Ascending aorta (tissue), 2 donors: ENCODE measurements around the gene CACNA1B. TPM values are rescaled to one million over a fixed set of nuclear protein-coding genes. Genes with fewer than 3 reads are reported as not detected.

Experiments
- DNase-seq, 2 donors: peaks; one replicate each; pipeline ENCODE4 v3.0.0-alpha.2; 2019; ENCODE audit warnings: low spot score in 2 of 2
- H3K27ac ChIP-seq, 2 donors: fragments of 200-600 bp; sonication (generic); one replicate each; pipeline ENCODE4 v1.5.1; 2016 to 2017; ENCODE audit warnings: mild to moderate bottlenecking in 1 of 2
- H3K27me3 ChIP-seq: fragments of 200-600 bp; sonication (generic); one replicate; pipeline ENCODE4 v1.5.1; 2017
- H3K36me3 ChIP-seq, 2 donors: fragments of 200-600 bp; sonication (generic); one replicate each; pipeline ENCODE4 v1.5.1; 2016
- H3K4me1 ChIP-seq, 2 donors: fragments of 200-600 bp; sonication (generic); one replicate each; pipeline ENCODE4 v1.5.1; 2016 to 2017; ENCODE audit warnings: mild to moderate bottlenecking in 1 of 2
- H3K4me3 ChIP-seq, 2 donors: fragments of 200-600 bp; sonication (generic); one replicate each; pipeline ENCODE4 v1.5.1; 2016 to 2017; ENCODE audit warnings: mild to moderate bottlenecking in 1 of 2
- H3K9me3 ChIP-seq, 2 donors: fragments of 200-600 bp; sonication (generic); one replicate each; pipeline ENCODE4 v1.5.1; 2016
- intact Hi-C: fragments of 100-400 bp; cut with DNase I; formaldehyde crosslinking; loops from one replicate; pipeline ENCODE4 v1.15.1; 2023
- total RNA-seq: library from RNA; depleted of rRNA; stranded (reverse); fragments of >200 nt; gene quantifications from one replicate; pipeline ENCODE4 v1.1.0, GENCODE V29; 2016
- TF ChIP-seq, protein P1 (sequence below), 3 experiments: fragments of 200-600 bp in 2 of 3; fragments of 450-650 bp in 1 of 3; sonication (generic) in 2 of 3; IDR thresholded peaks; one replicate each; pipeline ENCODE4 v1.5.1; 2016 to 2019; ENCODE audit warnings: antibody characterized with exemption in 3 of 3, mild to moderate bottlenecking in 1 of 3, moderate library complexity in 1 of 3

CACNA1B gene
- total RNA-seq, 1 donor from 2014 or later: not detected

GRCh38 chr9:137989156-137989555, 111.6 kb downstream of the CACNA1B start:
- no peak overlapping the region for H3K27ac ChIP-seq
- H3K9me3 ChIP-seq: no peaks in the 10 kb centered on the region
- no peaks in the 10 kb centered on the region for H3K36me3 ChIP-seq
- intact Hi-C loops: no loop called here
- H3K27me3 ChIP-seq: no peaks in the 10 kb centered on the region
- no peaks in the 10 kb centered on the region for H3K4me1 ChIP-seq
- DNase-seq: no peak
- TF ChIP-seq, protein P1, sequence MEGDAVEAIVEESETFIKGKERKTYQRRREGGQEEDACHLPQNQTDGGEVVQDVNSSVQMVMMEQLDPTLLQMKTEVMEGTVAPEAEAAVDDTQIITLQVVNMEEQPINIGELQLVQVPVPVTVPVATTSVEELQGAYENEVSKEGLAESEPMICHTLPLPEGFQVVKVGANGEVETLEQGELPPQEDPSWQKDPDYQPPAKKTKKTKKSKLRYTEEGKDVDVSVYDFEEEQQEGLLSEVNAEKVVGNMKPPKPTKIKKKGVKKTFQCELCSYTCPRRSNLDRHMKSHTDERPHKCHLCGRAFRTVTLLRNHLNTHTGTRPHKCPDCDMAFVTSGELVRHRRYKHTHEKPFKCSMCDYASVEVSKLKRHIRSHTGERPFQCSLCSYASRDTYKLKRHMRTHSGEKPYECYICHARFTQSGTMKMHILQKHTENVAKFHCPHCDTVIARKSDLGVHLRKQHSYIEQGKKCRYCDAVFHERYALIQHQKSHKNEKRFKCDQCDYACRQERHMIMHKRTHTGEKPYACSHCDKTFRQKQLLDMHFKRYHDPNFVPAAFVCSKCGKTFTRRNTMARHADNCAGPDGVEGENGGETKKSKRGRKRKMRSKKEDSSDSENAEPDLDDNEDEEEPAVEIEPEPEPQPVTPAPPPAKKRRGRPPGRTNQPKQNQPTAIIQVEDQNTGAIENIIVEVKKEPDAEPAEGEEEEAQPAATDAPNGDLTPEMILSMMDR (IDR thresholded peaks at IDR 0.05): no peak
- H3K4me3 ChIP-seq: no peak overlapping the region

GRCh38 chr9:137989999-137990715, 112.6 kb downstream of the CACNA1B start:
- Histone ChIP-seq H3K27me3 (no peaks in the 10 kb centered on the region), H3K9me3 (no peaks in the 10 kb centered on the region), H3K36me3 (no peaks in the 10 kb centered on the region), H3K4me1 (no peaks in the 10 kb centered on the region), H3K27ac (no peak overlapping the region), H3K4me3 (no peak overlapping the region)
- TF ChIP-seq, protein P1 (IDR thresholded peaks at IDR 0.05): no peak
- peak in 1 of 2 donors; percentile 28 for DNase-seq
- intact Hi-C loops: no loop called here

DNA sequence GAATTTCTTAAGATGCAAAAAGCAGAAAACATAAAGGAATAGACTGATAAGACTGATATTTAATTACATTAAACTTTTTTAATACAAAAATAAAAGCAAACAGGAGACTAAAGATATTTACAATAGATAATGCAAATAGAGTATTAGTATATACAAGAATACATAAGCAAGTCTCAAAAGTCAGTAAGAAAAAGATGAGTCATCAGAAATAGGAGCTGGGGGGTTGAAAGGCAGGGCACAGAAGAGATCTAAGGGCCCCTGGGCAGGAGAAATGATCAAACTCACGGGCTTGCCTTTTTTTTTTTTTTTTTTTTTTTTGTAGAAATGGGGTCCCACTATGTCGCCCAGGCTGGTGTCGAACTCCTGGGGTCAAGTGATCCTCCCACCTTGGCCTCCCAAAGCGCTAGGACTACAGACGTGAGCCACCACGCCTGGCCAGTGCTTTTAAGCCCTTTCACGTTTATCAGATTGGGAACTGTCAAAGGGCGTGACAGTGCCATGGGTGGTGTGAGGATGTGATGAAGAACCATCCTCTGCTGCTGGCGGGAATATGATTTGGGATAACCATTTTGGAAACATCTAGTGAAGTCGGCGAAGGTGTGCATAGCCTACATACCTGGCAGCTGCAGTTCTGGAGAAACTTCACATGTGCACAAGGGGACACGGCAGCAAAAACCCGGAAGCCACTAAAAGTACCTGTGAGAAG, 126.1 kb downstream of the CACNA1B start:
- TF ChIP-seq, protein P1 (IDR thresholded peaks at IDR 0.05): no peak
- H3K4me1 ChIP-seq: no peaks in the 10 kb centered on the region
- no peak overlapping the region for H3K4me3 ChIP-seq
- no peak overlapping the region for H3K27ac ChIP-seq
- no peaks in the 10 kb centered on the region for H3K27me3 ChIP-seq
- DNase-seq: peak in 1 of 2 donors; percentile 27
- H3K9me3 ChIP-seq: no peaks in the 10 kb centered on the region
- no peaks in the 10 kb centered on the region for H3K36me3 ChIP-seq
- intact Hi-C loops: no loop called here

GRCh38 chr9:138006576-138007233, 129.1 kb downstream of the CACNA1B start:
- H3K27me3 ChIP-seq: no peaks in the 10 kb centered on the region
- H3K36me3 ChIP-seq: no peaks in the 10 kb centered on the region
- intact Hi-C loops: no loop called here
- no peaks in the 10 kb centered on the region for H3K4me1 ChIP-seq
- H3K27ac ChIP-seq: no peak overlapping the region
- DNase-seq: peak in 1 of 2 donors; percentile 35
- H3K4me3 ChIP-seq: no peak overlapping the region
- TF ChIP-seq, protein P1 (IDR thresholded peaks at IDR 0.05): no peak
- H3K9me3 ChIP-seq: no peaks in the 10 kb centered on the region

GRCh38 chr9:138007566-138007917, 130.0 kb downstream of the CACNA1B start:
- intact Hi-C loops: no loop called here
- peak in 1 of 2 donors; percentile 41 for DNase-seq
- TF ChIP-seq, protein P1 (IDR thresholded peaks at IDR 0.05): no peak
- Histone ChIP-seq H3K27ac (no peak overlapping the region), H3K36me3 (no peaks in the 10 kb centered on the region), H3K27me3 (no peaks in the 10 kb centered on the region), H3K9me3 (no peaks in the 10 kb centered on the region), H3K4me3 (no peak overlapping the region), H3K4me1 (no peaks in the 10 kb centered on the region)
